PC-9 (cell line): ENCODE results near the gene SCAF8. TPM values are rescaled to one million over a fixed set of nuclear protein-coding genes. Genes with fewer than 3 reads are reported as not detected.
A peak's percentile ranks its signal among the peaks of the same experiment; 100 is the strongest.

ENCODE experiments used
- BruUV-seq: library from RNA; stranded (reverse); fragments of 400-500 nt; replicated peaks from 2 replicates; lab custom pipeline; 2021; lab: Mats Ljungman, UMichigan
- CTCF ChIA-PET: fragments of 300-600 bp; sonication (Branson Sonifier 250); formaldehyde crosslinking; loops from one replicate; lab custom pipeline; 2022; ENCODE audit warnings: antibody characterized with exemption; lab: Charles Lee
- POLR2A ChIA-PET: fragments of 300-600 bp; sonication (Branson Sonifier 250); formaldehyde crosslinking; loops from one replicate; lab custom pipeline; 2022; ENCODE audit warnings: antibody characterized with exemption; ENCODE audit not compliant: unreplicated experiment; lab: Charles Lee
- DNase-seq, 2 experiments: peaks; one replicate each; pipeline versions ENCODE4 v3.0.0 to v3.0.0-alpha.2; 2015 to 2022; ENCODE audit warnings: mixed read lengths in 1 of 2
- H2AFZ ChIP-seq: fragments of 200-600 bp; sonication (generic); 2 replicates; pipeline ENCODE4 v1.8.1; 2017; ENCODE audit warnings: antibody characterized with exemption
- H3F3A ChIP-seq: fragments of 200-600 bp; sonication (generic); 2 replicates; pipeline ENCODE4 v1.8.1; 2017; ENCODE audit warnings: antibody characterized with exemption, mild to moderate bottlenecking, low read depth; ENCODE audit not compliant: insufficient read depth
- H3K27ac ChIP-seq: fragments of 200-600 bp; sonication (generic); 2 replicates; pipeline ENCODE4 v1.6.1; 2016; ENCODE audit warnings: mixed run types
- H3K27me3 ChIP-seq: fragments of 200-600 bp; sonication (generic); 2 replicates; pipeline ENCODE4 v1.6.1; 2016; ENCODE audit warnings: low read depth, mixed run types; ENCODE audit not compliant: insufficient read depth
- H3K36me3 ChIP-seq: fragments of 200-600 bp; sonication (generic); 2 replicates; pipeline ENCODE4 v1.6.1; 2016; ENCODE audit warnings: low read depth, mixed run types
- H3K4me1 ChIP-seq: fragments of 200-600 bp; sonication (generic); replicated peaks from 2 replicates; pipeline ENCODE4 v1.6.1; 2016; ENCODE audit warnings: mixed run types; ENCODE audit not compliant: insufficient read depth
- H3K4me2 ChIP-seq: fragments of 200-600 bp; sonication (generic); 2 replicates; pipeline ENCODE4 v1.6.1; 2017; ENCODE audit warnings: mixed run types
- H3K4me3 ChIP-seq: fragments of 200-600 bp; sonication (generic); 2 replicates; pipeline ENCODE4 v1.6.1; 2016; ENCODE audit warnings: mixed run types
- H3K79me2 ChIP-seq: fragments of 200-600 bp; sonication (generic); 2 replicates; pipeline ENCODE4 v1.6.1; 2017; ENCODE audit warnings: low read depth, mixed run types
- H3K9me2 ChIP-seq: fragments of 200-600 bp; sonication (generic); 2 replicates; pipeline ENCODE4 v1.8.1; 2017; ENCODE audit warnings: mild to moderate bottlenecking; ENCODE audit not compliant: insufficient read depth
- H3K9me3 ChIP-seq: fragments of 200-600 bp; sonication (generic); 2 replicates; pipeline ENCODE4 v1.8.1; 2016; ENCODE audit warnings: low read depth; ENCODE audit not compliant: insufficient read depth
- H4K20me1 ChIP-seq: fragments of 200-600 bp; sonication (generic); 2 replicates; pipeline ENCODE4 v1.8.1; 2017; ENCODE audit not compliant: insufficient read depth
- EZH2 ChIP-seq: fragments of 200-600 bp; sonication (generic); IDR thresholded peaks from 2 replicates; pipeline ENCODE4 v1.8.0; 2017; ENCODE audit warnings: antibody characterized with exemption, low read depth
- intact Hi-C: fragments of 100-400 bp; cut with micrococcal nuclease; formaldehyde crosslinking; loops from one replicate; pipeline ENCODE4 v1.10.0; 2022; ENCODE audit not compliant: unreplicated experiment
- total RNA-seq: library from RNA; stranded (reverse); gene quantifications from 2 replicates; pipeline ENCODE4 v1.2.3, GENCODE V29; 2021
- TF ChIP-seq, protein P1 (sequence below): fragments of 200-600 bp; sonication (generic); conservative IDR thresholded peaks from 2 replicates; pipeline ENCODE4 v1.6.1; 2017; ENCODE audit warnings: mixed run types, antibody characterized with exemption, mild to moderate bottlenecking, moderate library complexity

SCAF8 gene
- total RNA-seq, 1 experiment from 2014 or later, result 22.7 TPM

DNA sequence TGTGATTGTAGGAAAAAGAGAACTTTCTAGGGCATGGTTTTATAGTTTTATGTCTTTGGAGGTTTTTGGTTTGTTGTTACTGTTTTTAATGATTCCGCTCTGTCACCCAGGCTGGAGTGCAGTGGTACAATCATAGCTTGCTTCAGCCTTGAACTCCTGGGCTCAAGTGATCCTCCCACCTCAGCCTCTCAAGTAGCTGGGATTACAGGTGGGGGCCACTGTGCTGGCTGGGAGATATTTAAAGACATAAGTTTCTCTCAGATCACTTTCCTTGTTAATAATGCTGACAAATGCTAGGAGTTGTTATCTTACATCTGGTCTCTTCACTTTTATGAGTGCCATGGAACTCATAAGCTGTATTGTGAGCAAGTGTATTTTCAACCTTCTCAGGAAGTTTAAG is 116.3 kb downstream of the SCAF8 start:
- Histone ChIP-seq H3K79me2 (peaks cover 61% of the 10 kb centered on the region; the same call in 1 of the 2 replicates), H3K9me3 (no peaks in the 10 kb centered on the region), H2AFZ (no peak overlapping the region), H3F3A (peaks cover 10% of the 10 kb centered on the region; the same call in 1 of the 2 replicates), H3K27ac (no peak overlapping the region), H3K36me3 (no peaks in the 10 kb centered on the region), H4K20me1 (peaks cover 23% of the 10 kb centered on the region), H3K4me3 (no peak overlapping the region), H3K27me3 (no peaks in the 10 kb centered on the region), H3K4me2 (no peak overlapping the region), H3K9me2 (no peaks in the 10 kb centered on the region), H3K4me1 (peaks cover 12% of the 10 kb centered on the region; the same call in 1 of the 2 replicates)
- ChIA-PET POLR2A (no interaction called here), CTCF (no interaction called here)
- intact Hi-C loops, result no loop called here
- no TSS peak for BruUV-seq
- DNase-seq, result no peak
- TF ChIP-seq, protein P1, sequence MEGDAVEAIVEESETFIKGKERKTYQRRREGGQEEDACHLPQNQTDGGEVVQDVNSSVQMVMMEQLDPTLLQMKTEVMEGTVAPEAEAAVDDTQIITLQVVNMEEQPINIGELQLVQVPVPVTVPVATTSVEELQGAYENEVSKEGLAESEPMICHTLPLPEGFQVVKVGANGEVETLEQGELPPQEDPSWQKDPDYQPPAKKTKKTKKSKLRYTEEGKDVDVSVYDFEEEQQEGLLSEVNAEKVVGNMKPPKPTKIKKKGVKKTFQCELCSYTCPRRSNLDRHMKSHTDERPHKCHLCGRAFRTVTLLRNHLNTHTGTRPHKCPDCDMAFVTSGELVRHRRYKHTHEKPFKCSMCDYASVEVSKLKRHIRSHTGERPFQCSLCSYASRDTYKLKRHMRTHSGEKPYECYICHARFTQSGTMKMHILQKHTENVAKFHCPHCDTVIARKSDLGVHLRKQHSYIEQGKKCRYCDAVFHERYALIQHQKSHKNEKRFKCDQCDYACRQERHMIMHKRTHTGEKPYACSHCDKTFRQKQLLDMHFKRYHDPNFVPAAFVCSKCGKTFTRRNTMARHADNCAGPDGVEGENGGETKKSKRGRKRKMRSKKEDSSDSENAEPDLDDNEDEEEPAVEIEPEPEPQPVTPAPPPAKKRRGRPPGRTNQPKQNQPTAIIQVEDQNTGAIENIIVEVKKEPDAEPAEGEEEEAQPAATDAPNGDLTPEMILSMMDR, result no peak
- TF ChIP-seq EZH2, result no peak

DNA sequence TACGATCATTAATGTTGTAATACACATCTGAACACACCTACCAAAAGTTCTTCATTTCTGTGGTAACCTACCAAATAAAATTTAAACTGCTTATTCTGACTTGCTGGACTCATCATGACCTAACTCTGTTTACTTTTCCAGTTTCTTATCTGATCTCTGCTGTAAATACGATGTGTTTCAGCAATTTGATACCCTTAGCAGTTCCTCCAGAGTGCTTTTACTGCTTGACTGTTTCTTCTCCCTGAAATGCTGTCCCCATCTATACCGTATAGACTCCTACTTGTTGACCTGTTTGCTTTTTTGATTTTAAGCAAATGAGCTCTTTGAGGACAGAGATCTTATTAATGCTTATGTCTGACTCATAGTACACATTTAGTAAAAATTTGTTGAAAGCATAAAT is 119.5 kb downstream of the SCAF8 start:
- intact Hi-C loops, result no loop called here
- Histone ChIP-seq H3K9me3 (no peaks in the 10 kb centered on the region), H3K4me3 (no peak overlapping the region), H3K36me3 (no peaks in the 10 kb centered on the region), H3K9me2 (no peaks in the 10 kb centered on the region), H2AFZ (no peak overlapping the region), H3K27ac (no peak overlapping the region), H3F3A (peaks cover 10% of the 10 kb centered on the region; the same call in 1 of the 2 replicates), H3K79me2 (peaks cover 42% of the 10 kb centered on the region), H4K20me1 (peaks cover 23% of the 10 kb centered on the region), H3K4me1 (peaks cover 12% of the 10 kb centered on the region; the same call in 1 of the 2 replicates), H3K4me2 (no peak overlapping the region), H3K27me3 (no peaks in the 10 kb centered on the region)
- DNase-seq, result peak in 1 of 2 experiments; percentile 61
- BruUV-seq, result no TSS peak
- ChIA-PET CTCF (interaction anchor here (0.7 kb wide), 1 partner anchor 1202 kb away, joined by 4 read pairs; no protein-coding TSS in a partner anchor), POLR2A (no interaction called here)
- TF ChIP-seq, protein P1, result no peak
- TF ChIP-seq EZH2, result no peak

DNA sequence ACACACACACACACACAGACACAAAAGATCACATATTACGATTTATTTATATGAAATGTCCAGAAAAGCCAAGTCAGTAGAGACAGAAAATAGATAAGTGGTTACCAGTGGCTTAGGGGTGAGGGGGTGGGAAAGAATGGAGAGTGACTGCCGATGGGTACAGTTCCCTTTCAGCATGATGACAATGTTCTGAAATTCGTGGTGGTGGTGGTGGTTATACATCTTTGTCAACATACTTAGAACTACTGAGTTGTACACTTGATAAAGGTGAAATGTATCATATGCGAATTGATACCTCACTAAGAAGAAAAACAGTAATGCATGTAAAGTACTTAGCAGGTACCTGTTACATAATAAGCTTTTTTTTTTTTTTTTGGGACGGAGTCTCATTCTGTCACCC is 124.3 kb downstream of the SCAF8 start:
- no peaks in the 10 kb centered on the region for H3K9me3 ChIP-seq
- no TSS peak for BruUV-seq
- intact Hi-C loops, result no loop called here
- CTCF ChIA-PET, result interaction anchor here (0.6 kb wide), 1 partner anchor 311 kb away, joined by 6 read pairs; no protein-coding TSS in a partner anchor
- no peak overlapping the region for H2AFZ ChIP-seq
- peaks cover 14% of the 10 kb centered on the region for H3K79me2 ChIP-seq
- H3K9me2 ChIP-seq, result no peaks in the 10 kb centered on the region
- POLR2A ChIA-PET, result no interaction called here
- peaks cover 5% of the 10 kb centered on the region; the same call in 1 of the 2 replicates for H3K4me1 ChIP-seq
- no peak overlapping the region for H3K4me3 ChIP-seq
- H3K27me3 ChIP-seq, result no peaks in the 10 kb centered on the region
- peaks cover 10% of the 10 kb centered on the region for H4K20me1 ChIP-seq
- no peak overlapping the region for H3K4me2 ChIP-seq
- DNase-seq, result no peak
- peaks cover 10% of the 10 kb centered on the region; the same call in 1 of the 2 replicates for H3F3A ChIP-seq
- TF ChIP-seq, protein P1, result no peak
- TF ChIP-seq EZH2, result no peak
- H3K27ac ChIP-seq, result no peak overlapping the region
- 0 out of 2 replicates have a peak, but pooled peaks cover 3% of the 10 kb centered on the region for H3K36me3 ChIP-seq
